NCI-H345 (cell line): ENCODE results near the gene LYPD8.

Source experiments
- DNase-seq: peaks from one replicate; lab custom pipeline; 2025; lab: John Stamatoyannopoulos, UW

LYPD8 gene

GRCh38 chr1:248757784-248758195, 2.2 kb upstream of the LYPD8 start:
- no peak for DNase-seq

- DNase-seq: no peak
Observed at GRCh38 chr1:248756636-248757035, 1.1 kb upstream of the LYPD8 start.

- no peak for DNase-seq
Observed at GRCh38 chr1:248756151-248756550, 592 bp upstream of the LYPD8 start.

- no peak for DNase-seq
Observed at GRCh38 chr1:248753708-248754280, 1.8 kb downstream of the LYPD8 start.

- no peak for DNase-seq
Observed at GRCh38 chr1:248753029-248753594, 2.4 kb downstream of the LYPD8 start.

GRCh38 chr1:248752161-248753028, 3.2 kb downstream of the LYPD8 start:
- DNase-seq: no peak

GRCh38 chr1:248751635-248752034, 3.9 kb downstream of the LYPD8 start:
- no peak for DNase-seq

- no peak for DNase-seq
Observed at GRCh38 chr1:248751142-248751541, 4.4 kb downstream of the LYPD8 start.

GRCh38 chr1:248750496-248750895, 5.1 kb downstream of the LYPD8 start:
- DNase-seq: no peak

- DNase-seq: no peak
Observed at GRCh38 chr1:248748211-248748610, 7.3 kb downstream of the LYPD8 start.

- no peak for DNase-seq
Observed at GRCh38 chr1:248740876-248741275, 14.7 kb downstream of the LYPD8 start.

GRCh38 chr1:248739572-248740205, 15.9 kb downstream of the LYPD8 start:
- DNase-seq: no peak

GRCh38 chr1:248737457-248737856, 18.1 kb downstream of the LYPD8 start:
- no peak for DNase-seq

- DNase-seq: no peak
Observed at GRCh38 chr1:248736977-248737376, 18.6 kb downstream of the LYPD8 start.

GRCh38 chr1:248733566-248733965, 22.0 kb downstream of the LYPD8 start:
- DNase-seq: no peak

- DNase-seq: no peak
Observed at GRCh38 chr1:248730507-248731335, 24.8 kb downstream of the LYPD8 start.

GRCh38 chr1:248714248-248714647, 41.3 kb downstream of the LYPD8 start:
- no peak for DNase-seq

GRCh38 chr1:248710305-248710900, 45.2 kb downstream of the LYPD8 start:
- no peak for DNase-seq

- DNase-seq: no peak
Observed at GRCh38 chr1:248704606-248705005, 51.0 kb downstream of the LYPD8 start.

GRCh38 chr1:248703674-248704073, 51.9 kb downstream of the LYPD8 start:
- DNase-seq: no peak

GRCh38 chr1:248702714-248703113, 52.8 kb downstream of the LYPD8 start, which contains the start of gene OR14I1:
Gene OR14I1 (minus strand): TSS chr1:248702766.
- DNase-seq: no peak
